Sigmoid colon (tissue), 4 donors: ENCODE results near the gene PPP2CA.

Source experiments
- CTCF ChIP-seq, 4 experiments: fragments of 450-650 bp in 3 of 4; fragments of 200-600 bp in 1 of 4; IDR thresholded peaks; one replicate each; pipeline ENCODE4 v1.5.1; 2016 to 2019; ENCODE audit warnings: antibody characterized with exemption in 4 of 4, mild to moderate bottlenecking in 3 of 4, moderate library complexity in 2 of 4
- POLR2A ChIP-seq, 2 donors: fragments of 450-650 bp; IDR thresholded peaks; one replicate each; pipeline ENCODE4 v1.6.1; 2016; ENCODE audit warnings: antibody characterized with exemption in 2 of 2, mild to moderate bottlenecking in 2 of 2, moderate library complexity in 2 of 2
- POLR2AphosphoS5 ChIP-seq, 4 donors: sonication (generic); formaldehyde crosslinking; IDR thresholded peaks; one replicate each; pipeline ENCODE4 v1.6.1; 2017; ENCODE audit warnings: antibody characterized with exemption in 4 of 4

DNA sequence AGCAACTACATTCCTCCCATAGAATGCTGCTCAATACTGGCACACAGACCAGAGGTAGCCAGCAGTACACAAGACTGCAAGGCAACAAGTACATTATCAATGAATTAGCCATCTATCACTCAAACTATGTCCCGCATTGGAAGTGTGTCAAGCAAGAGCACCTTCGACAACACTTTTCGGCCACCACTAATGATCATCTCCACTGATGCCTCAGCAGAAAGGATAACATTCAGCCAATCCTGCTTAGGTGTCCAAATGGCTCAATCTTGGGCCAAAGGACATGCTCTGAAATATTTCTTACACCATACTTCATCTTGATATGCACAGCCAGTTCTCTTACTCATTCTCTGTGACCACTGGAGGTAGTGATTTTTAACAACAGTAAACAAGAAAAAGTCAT, 74.2 kb downstream of the PPP2CA start:
- TF ChIP-seq CTCF (IDR thresholded peaks at IDR 0.05) (no peak), POLR2AphosphoS5 (IDR thresholded peaks at IDR 0.05) (no peak), POLR2A (IDR thresholded peaks at IDR 0.05) (no peak)
